Measurements from ENCODE around the gene COL23A1. TPM values are rescaled to one million over a fixed set of nuclear protein-coding genes. Genes with fewer than 3 reads are reported as not detected.

The COL23A1 gene
- total and polyA plus RNA-seq, 2 of the 8 experiments (the other 6 are each of a cell fraction or from before 2014, with no cell fraction given), result 3.1 to 4.7 TPM

DNA sequence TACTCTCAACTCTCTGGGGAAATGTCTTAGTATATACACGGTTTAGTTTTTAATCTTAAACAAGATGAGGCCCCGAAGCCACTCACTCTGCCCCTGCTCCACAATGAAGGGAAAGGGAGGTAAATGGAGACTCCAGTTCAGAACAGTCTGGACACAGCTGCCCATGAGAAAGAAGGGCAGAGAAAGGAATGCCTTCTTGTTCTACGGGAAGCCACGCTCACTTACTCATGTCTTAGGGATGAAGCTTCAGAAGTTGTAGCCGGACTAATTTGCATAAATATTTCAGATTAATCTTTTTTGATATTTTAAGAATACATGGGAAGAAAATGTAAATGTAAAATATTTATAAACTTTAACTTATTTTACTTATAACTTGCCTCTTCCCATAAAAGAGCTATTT is 94.0 kb downstream of the COL23A1 start:
- no peak overlapping the region for H4K91ac ChIP-seq (replicated peaks; ENCODE audit: insufficient read length, low read length)
- no peak for TF ChIP-seq RNF2 (IDR thresholded peaks at IDR 0.05; ENCODE audit: borderline replicate concordance, low read depth, low read length, missing control alignments, poor library complexity, severe bottlenecking)
- FAIRE-seq, result no peak
- H2BK20ac ChIP-seq (ENCODE audit: low read length), result no peak overlapping the region
- no peak overlapping the region for H3K56ac ChIP-seq (replicated peaks; ENCODE audit: insufficient read length, low read depth, low read length)
- H3K4me1 ChIP-seq (replicated peaks in 1 of 4; ENCODE audit: control insufficient read depth in 3 of 4, insufficient read depth in 4 of 4, low read length in 3 of 4), result no peaks in the 10 kb centered on the region
- H3K9ac ChIP-seq (replicated peaks in 1 of 4; ENCODE audit: extremely low read depth in 1 of 4, low read depth in 3 of 4, low read length in 3 of 4), result no peak overlapping the region
- H3K27me3 ChIP-seq (replicated peaks in 1 of 4; ENCODE audit: control insufficient read depth in 3 of 4, extremely low read depth in 1 of 4, insufficient read depth in 3 of 4, low read length in 3 of 4), result no peaks in the 10 kb centered on the region
- H3K23ac ChIP-seq (ENCODE audit: insufficient read length), result no peak overlapping the region
- H2BK5ac ChIP-seq (ENCODE audit: low read depth, low read length), result no peak overlapping the region
- 92% methylated on average over 5 of the region's 5 CpGs; no CpG with 5 or more reads in 1 of the 2 experiments for WGBS, 2 experiments (ENCODE audit: extremely low coverage in 1 of 2, insufficient coverage in 1 of 2, insufficient read length in 1 of 2, insufficient replicate concordance in 2 of 2, low coverage in 1 of 2, low lambda C conversion rate in 2 of 2, missing lambda C conversion rate in 1 of 2)
- H3K36me3 ChIP-seq (ENCODE audit: control insufficient read depth in 2 of 4, insufficient read depth in 4 of 4, low read length in 3 of 4), result no peaks in the 10 kb centered on the region
- no peaks in the 10 kb centered on the region for H3K9me3 ChIP-seq (ENCODE audit: insufficient read depth in 2 of 2, low read depth in 1 of 2, low read length in 1 of 2)
- H3K23me2 ChIP-seq (ENCODE audit: low read depth, low read length), result no peaks in the 10 kb centered on the region
- no peaks in the 10 kb centered on the region for H4K20me1 ChIP-seq (replicated peaks in 1 of 2; ENCODE audit: control insufficient read depth in 1 of 2, insufficient read depth in 2 of 2, low read length in 2 of 2)
- H2BK12ac ChIP-seq (ENCODE audit: low read depth, low read length), result no peak overlapping the region
- H3K27ac ChIP-seq (ENCODE audit: low read depth, low read length), result no peak overlapping the region
- no peak overlapping the region for H3K14ac ChIP-seq (ENCODE audit: insufficient read length)
- H2AFZ ChIP-seq (ENCODE audit: low read length), result no peak overlapping the region
- no peak overlapping the region for H3K4me3 ChIP-seq (ENCODE audit: extremely low read depth in 1 of 4, insufficient read depth in 2 of 4, low read depth in 3 of 4, low read length in 4 of 4)
- no peak overlapping the region for H4K8ac ChIP-seq (ENCODE audit: extremely low read depth, insufficient read depth, low read length)
- ChIA-PET POLR2A (ENCODE audit: partially characterized antibody) (interaction anchor here (0.5 to 0.6 kb wide), 2 partner anchors 13 to 46 kb away, joined by 3 read pairs; no protein-coding TSS in a partner anchor), CTCF (ENCODE audit: partially characterized antibody) (interaction anchor here (0.9 to 1.4 kb wide), 5 partner anchors 8 to 94 kb away, joined by 3 to 4 read pairs (median 4); partner anchors contain the start of gene COL23A1)
- DNase-seq (ENCODE audit: low read depth in 1 of 2, low spot score in 2 of 2), result no peak
- H3K79me2 ChIP-seq (ENCODE audit: control insufficient read depth in 1 of 2, insufficient read depth in 2 of 2, low read length in 2 of 2), result no peaks in the 10 kb centered on the region
- no peak overlapping the region for H2AK5ac ChIP-seq (ENCODE audit: low read depth, low read length)
- no peak overlapping the region for H2BK15ac ChIP-seq (ENCODE audit: low read length)
- H2BK120ac ChIP-seq (replicated peaks; ENCODE audit: low read depth, low read length), result no peak overlapping the region
- H3K4ac ChIP-seq (replicated peaks; ENCODE audit: insufficient read length, low read depth, low read length), result no peak overlapping the region
- H3K4me2 ChIP-seq (ENCODE audit: insufficient read depth in 1 of 2, low read depth in 2 of 2, low read length in 2 of 2), result no peak overlapping the region
- no peak overlapping the region for H4K5ac ChIP-seq (ENCODE audit: insufficient read length, low read depth, low read length)
- H3K79me1 ChIP-seq (ENCODE audit: low read depth, low read length), result no peaks in the 10 kb centered on the region
- H3K18ac ChIP-seq (ENCODE audit: extremely low read depth, low read length), result no peak overlapping the region

Measured in H1 (cell line).